ENCODE data around the gene SLCO4A1. TPM values are rescaled to one million over a fixed set of nuclear protein-coding genes. Genes with fewer than 3 reads are reported as not detected.
A peak's percentile ranks its signal among the peaks of the same experiment; 100 is the strongest.

SLCO4A1 gene
- total and polyA plus RNA-seq, 9 donors = 1.1 to 10.9 (median 3.7) TPM

GRCh38 chr20:62647521-62648317, 5.4 kb downstream of the SLCO4A1 start:
- Histone ChIP-seq H3K9me3 (no peaks in the 10 kb centered on the region), H3K4me1 (ENCODE audit: insufficient read depth) (peaks cover 22% of the 10 kb centered on the region), H3K27ac (peak overlapping the region; percentile 81 to 83), H3K27me3 (no peaks in the 10 kb centered on the region), H3K4me3 (no peak overlapping the region), H3K36me3 (no peaks in the 10 kb centered on the region)
- intact Hi-C loops (cut with DNase I) = loop anchor here in 1 of 4 donors (10.0 kb wide), 1 partner anchor 243 kb away; the partner anchor contains the start of gene CABLES2
- DNase-seq = peak; percentile 88 to 93 (median 89)
- TF ChIP-seq CTCF (IDR thresholded peaks at IDR 0.05) = no peak
- no peak for TF ChIP-seq POLR2A (IDR thresholded peaks at IDR 0.05)
- peak; percentile 66 for TF ChIP-seq EP300 (IDR thresholded peaks at IDR 0.05)
- 39 to 61% (median 53%) methylated on average over 14 to 25 of the region's 25 CpGs for WGBS, 3 donors

- H3K27ac ChIP-seq = peak overlapping the region; percentile 81 to 83
Measured at GRCh38 chr20:62648318-62648995, 6.2 kb downstream of the SLCO4A1 start.

GRCh38 chr20:62649140-62649539, 6.8 kb downstream of the SLCO4A1 start:
- peak in 1 of 5 donors; percentile 31 for DNase-seq
- Histone ChIP-seq H3K4me3 (no peak overlapping the region), H3K27me3 (no peaks in the 10 kb centered on the region), H3K4me1 (ENCODE audit: insufficient read depth) (peaks cover 24% of the 10 kb centered on the region), H3K27ac (peak overlapping the region in 1 of 2 donors; percentile 83), H3K9me3 (no peaks in the 10 kb centered on the region), H3K36me3 (no peaks in the 10 kb centered on the region)
- intact Hi-C loops (cut with DNase I) = loop anchor here in 1 of 4 donors (10.0 kb wide), 1 partner anchor 244 kb away; the partner anchor contains the start of gene CABLES2
- TF ChIP-seq EP300 (IDR thresholded peaks at IDR 0.05) (no peak), POLR2A (IDR thresholded peaks at IDR 0.05) (no peak), CTCF (IDR thresholded peaks at IDR 0.05) (no peak)
- 87 to 95% (median 89%) methylated on average over 6 of the region's 6 CpGs for WGBS, 3 donors

More at GRCh38 chr20:62648318-62648995, 6.2 kb downstream of the SLCO4A1 start:
- Histone ChIP-seq H3K9me3 (no peaks in the 10 kb centered on the region), H3K4me1 (ENCODE audit: insufficient read depth) (peaks cover 24% of the 10 kb centered on the region), H3K36me3 (no peaks in the 10 kb centered on the region), H3K4me3 (no peak overlapping the region), H3K27me3 (no peaks in the 10 kb centered on the region)
- intact Hi-C loops (cut with DNase I) = loop anchor here in 1 of 4 donors (10.0 kb wide), 1 partner anchor 244 kb away; the partner anchor contains the start of gene CABLES2
- DNase-seq = peak in 1 of 5 donors; percentile 45
- WGBS, 3 donors = 79 to 84% (median 82%) methylated on average over 20 to 21 of the region's 21 CpGs
- TF ChIP-seq CTCF (IDR thresholded peaks at IDR 0.05) (no peak), POLR2A (IDR thresholded peaks at IDR 0.05) (no peak), EP300 (IDR thresholded peaks at IDR 0.05) (no peak)

- peaks cover 29% of the 10 kb centered on the region for H3K4me1 ChIP-seq (ENCODE audit: insufficient read depth)
- H3K27me3 ChIP-seq = no peaks in the 10 kb centered on the region
Measured at GRCh38 chr20:62650551-62651284, 8.4 kb downstream of the SLCO4A1 start.

More at GRCh38 chr20:62650551-62651284, 8.4 kb downstream of the SLCO4A1 start:
- no peak for TF ChIP-seq POLR2A (IDR thresholded peaks at IDR 0.05)
- TF ChIP-seq CTCF (IDR thresholded peaks at IDR 0.05) = no peak
- TF ChIP-seq EP300 (IDR thresholded peaks at IDR 0.05) = no peak
- no peak overlapping the region for H3K4me3 ChIP-seq
- 91 to 93% (median 92%) methylated on average over 22 to 24 of the region's 24 CpGs for WGBS, 3 donors
- H3K27ac ChIP-seq = peak overlapping the region; percentile 74 to 80
- no peaks in the 10 kb centered on the region for H3K36me3 ChIP-seq
- DNase-seq = no peak
- intact Hi-C loops (cut with DNase I) = loop anchor here in 1 of 4 donors (5.0 kb wide), 1 partner anchor 142 kb away; no protein-coding TSS in a partner anchor
- no peaks in the 10 kb centered on the region for H3K9me3 ChIP-seq

Data from ovary (tissue), 9 donors.